Activated gamma-delta T cell treated with anti-CD3 and anti-CD28 coated beads, Interleukin-2, amount 50 U/mL, for 16 hours (primary cell): ENCODE results near the gene GABBR1.

Experiments used
- DNase-seq: peaks from one replicate; pipeline ENCODE4 v3.0.0-alpha.2; 2020; ENCODE audit warnings: low read depth

The GABBR1 gene

DNA sequence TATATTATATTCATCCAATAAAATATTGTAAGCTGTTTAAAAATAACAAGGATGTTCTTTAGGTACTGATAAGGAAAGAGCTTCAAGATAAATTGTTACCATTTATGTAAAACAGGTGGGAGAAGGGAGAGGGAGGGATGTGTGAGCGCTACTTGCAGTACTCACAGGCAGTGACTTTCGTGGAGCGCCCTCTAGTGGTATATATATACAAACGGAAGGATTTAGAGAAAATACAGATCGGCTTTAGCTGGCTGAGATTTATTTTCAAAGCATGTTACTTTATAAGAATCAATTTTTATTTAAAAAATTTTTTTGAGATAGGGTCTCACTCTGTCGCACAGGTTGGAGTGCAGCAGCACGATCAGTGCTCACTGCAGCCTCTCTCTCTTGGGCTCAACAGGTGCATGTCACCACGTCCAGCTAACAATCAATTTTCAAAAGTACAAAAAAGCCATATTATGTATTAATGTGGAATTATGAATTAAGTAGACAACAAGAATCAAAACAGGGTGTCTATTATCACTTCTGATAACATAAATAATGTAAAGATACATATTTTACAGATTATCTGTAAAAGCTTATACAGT, 20.6 kb upstream of the GABBR1 start:
- peak; percentile 30 for DNase-seq

DNA sequence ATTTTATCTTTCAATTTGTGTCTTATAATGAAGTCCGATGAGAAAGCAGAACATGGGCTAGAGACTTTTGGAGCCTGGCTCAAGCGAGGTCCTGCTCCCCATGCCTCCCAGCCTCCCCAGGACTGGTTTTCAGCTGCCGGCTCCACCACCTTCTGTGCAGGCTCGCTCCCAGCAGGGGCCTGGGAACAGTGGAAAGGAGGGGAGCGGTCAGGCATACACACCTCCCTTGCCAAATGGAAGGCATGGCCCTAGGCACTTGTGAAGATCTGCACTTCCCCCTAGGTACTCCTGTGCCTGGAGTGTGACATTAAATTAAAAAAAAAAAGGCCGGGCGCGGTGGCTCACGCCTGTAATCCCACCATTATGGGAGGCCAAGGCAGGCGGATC, 19.2 kb upstream of the GABBR1 start:
- DNase-seq, result no peak

DNA sequence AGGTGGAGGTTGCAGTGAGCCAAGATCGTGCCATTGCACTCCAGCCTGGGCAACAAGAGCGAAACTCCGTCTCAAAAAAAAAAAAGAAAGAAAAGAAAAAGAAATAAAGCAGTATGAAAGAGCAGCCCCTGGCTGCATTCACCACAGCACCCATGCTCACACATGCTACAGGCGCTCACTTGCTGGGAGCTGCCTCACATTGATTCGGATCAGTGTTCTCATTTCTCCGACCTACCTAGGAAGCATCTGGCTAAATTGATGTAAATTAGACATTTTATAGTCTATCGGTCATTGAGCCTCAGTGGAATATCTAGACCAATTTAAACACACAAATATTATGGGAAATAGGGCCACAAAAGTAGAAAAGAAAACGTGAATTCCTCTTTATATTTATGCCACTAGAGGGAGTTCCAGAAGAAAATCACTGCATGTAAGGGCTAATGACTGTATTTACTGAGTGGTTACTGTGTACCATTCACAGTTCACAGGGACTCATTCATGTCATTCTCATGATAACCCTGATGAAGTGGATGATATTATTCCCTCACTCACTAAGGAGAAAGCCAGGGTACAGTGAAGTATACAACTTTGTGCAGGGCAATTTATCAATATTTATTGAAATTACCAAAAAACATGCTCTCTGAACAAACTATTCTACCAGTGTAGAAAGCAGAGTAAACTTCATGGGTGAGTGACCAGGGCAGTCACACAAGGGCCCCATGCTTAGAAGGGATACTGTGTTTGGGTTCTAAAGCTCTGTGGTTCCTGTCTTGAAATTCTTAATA, 18.6 kb upstream of the GABBR1 start:
- DNase-seq, result no peak

DNA sequence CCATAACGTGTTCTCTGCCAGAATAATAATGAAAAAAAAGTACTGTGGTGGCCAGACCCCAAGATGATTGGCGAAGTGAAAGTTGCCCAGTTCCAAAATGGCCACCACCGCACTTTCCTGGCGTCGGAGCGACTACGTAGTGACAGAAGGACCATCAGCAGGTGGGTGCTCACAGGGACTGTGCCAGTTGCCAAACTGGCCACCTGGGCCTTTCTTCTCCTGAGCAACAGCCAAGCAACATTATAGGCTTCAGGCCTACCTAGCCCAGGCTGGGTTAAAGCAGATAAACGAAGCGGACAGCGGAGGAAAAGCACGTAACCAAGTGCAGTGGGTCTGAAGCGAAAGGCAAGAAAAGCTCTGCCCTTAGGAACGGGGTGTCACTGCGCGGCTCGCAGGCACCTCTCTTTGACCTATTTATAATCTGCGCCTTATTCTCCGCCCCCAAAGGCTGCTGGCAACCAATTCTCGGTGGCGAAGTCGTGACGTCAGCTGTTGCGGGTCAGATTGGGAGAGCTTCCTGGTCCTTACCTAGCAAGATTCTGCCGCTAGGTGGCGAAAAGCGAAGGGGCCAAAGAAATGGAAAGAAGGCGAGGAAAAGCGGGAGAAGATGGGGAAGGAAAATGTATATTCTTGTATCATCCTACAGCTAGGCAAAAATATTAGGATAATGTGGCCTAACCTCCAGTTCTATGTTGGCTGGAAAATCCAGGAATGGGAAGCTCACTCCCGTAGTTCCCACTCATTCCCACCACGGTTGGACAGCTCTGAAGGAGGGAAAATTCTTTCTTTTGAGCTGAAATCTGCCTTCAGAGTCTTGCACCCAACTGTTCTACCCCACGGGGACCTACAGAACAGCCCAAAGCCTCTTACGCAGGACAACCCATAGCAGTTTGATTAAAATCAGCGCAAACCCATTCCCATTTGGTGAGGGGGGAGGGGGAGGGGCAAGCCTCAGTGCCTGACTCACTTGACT, 17.0 kb upstream of the GABBR1 start:
- DNase-seq, result peak; percentile 96

DNA sequence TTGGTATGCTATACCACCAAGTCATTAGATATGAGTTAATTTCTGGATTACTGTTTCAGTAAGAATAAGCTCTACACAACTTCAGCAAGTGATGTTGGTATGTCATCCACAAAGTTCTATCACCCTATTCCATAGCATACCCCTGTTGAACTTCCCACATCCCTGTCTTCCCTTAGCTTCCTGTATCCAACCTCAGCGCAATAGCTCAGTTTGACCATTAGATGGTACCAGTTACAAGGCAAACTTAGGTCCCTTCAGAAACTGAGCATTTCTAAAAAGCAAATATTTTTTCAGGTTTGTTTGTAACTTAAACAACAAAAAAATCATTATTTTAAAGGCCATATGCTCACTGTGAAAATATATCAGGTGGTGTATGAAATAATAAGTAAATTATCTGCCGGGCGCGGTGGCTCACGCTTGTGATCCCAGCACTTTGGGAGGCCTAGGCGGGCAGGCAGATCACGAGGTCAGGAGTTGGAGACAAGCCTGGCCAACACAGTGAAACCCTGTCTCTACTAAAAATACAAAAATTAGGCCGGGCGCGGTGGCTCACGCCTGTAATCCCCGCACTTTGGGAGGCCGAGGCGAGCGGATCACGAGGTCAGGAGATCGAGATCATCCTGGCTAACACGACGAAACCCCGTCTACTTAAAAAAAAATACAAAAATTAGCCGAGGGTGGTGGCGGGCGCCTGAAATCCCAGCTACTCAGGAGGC, 15.1 kb upstream of the GABBR1 start:
- DNase-seq, result no peak

DNA sequence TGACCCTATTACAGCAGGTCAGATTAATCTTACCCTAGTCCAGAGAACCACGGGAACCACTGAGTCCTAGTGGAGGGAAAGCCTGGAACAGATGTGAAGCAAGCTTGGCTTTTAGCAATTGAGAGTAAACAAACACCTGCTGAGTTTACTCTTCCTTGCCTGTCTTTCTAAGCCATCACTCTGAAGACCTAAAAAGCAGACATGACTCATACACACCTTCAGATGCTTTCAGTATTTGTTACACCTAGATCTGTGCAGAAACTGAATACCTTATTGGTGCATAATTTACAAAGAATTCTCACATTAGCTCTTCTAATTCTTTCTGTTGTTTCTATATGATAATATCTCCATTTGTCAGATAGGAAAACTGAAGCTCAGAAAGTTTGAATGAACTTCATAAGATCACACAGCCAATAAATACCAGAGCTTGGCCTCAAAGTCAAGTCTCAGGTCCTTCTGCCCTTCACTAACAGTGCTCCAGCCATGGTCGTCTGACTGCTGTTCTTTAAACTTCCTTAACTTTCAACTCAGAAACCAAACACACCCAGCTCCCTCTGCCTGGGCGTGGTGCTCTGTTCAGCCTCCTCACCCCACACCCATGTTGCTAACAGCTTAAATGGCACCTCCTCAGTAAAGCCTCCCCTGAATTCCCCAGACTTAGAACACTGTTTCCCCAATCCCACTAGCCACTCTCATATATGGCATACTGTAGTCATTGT, 8.6 kb upstream of the GABBR1 start:
- no peak for DNase-seq

DNA sequence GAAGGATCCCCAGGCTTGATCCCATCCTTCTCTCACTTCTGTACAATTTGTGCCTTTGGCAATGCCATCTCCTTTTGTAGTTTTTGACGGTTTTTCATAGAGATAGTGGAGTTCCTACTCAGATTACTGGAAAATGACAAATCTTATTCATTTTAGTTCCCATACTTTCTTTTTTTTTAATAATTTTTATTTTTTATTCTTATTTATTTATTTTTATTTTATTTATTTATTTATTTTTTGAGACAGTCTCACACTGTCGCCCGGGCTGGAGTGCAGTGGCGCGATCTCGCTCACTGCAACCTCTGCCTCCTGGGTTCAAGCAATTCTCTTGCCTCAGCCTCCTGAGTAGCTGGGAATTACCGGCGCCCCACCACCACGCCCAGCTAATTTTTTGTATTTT, 4.3 kb upstream of the GABBR1 start:
- DNase-seq, result no peak

DNA sequence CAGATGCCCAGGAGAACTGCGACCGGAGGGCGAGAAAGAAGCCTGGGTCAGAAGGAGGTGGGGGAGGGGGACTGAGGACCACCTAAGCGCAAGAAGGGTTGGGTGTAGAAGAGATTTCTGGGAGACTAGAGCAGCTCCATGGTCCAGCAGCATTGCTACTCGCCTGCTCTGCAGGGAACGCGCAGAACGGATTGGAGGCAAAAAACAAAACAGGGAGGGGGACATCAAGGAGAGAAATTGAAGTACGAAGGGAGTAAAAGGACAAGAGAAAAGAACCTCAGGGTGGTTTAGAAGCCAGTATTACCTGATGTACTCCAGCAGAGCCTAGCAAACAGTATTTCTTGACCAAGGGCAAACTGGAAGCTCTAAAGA, 537 bp upstream of the GABBR1 start:
- DNase-seq, result no peak

DNA sequence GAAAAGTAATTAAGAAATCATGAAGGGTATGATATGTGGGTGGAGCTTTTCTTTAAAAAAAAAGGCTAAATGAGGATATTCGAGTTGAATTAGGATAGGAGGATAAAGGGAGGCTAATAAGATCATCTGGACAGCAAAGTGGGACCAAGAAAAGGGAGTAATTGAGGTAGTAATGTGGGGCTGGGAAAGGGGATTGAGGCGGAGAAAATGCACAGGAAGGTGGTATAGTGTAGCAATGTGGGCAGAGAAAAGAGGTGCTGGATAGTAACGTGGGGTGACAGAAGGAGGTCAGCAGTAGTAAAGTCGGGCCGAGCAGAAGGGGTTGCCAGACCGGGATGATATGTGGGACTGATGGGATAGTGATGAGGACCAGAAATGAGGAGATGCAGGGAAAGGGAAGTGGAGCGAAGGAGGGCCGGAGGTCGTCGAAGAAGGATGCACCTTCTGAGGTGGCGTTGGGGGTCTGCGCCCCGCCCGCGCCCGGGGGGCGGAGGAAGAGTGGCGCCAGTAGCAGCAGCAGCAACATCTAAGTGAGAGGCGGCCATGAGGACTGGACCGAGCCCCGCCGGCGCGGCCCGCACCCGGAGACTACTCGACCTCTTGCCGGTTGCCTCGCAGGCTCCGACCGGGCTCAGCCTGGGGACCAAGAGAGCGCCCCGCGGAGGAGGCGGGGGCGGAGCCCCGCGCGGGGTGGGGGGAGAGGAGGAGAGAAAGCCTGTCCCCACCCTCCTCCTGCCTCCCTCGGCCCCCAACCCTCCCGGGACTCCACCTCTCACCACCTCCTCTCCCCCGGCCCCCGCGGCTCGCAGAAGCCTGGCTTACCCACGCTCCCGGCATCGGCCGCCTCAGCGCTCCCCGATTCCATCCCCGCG, 887 bp downstream of the GABBR1 start:
- peak; percentile 27 for DNase-seq

DNA sequence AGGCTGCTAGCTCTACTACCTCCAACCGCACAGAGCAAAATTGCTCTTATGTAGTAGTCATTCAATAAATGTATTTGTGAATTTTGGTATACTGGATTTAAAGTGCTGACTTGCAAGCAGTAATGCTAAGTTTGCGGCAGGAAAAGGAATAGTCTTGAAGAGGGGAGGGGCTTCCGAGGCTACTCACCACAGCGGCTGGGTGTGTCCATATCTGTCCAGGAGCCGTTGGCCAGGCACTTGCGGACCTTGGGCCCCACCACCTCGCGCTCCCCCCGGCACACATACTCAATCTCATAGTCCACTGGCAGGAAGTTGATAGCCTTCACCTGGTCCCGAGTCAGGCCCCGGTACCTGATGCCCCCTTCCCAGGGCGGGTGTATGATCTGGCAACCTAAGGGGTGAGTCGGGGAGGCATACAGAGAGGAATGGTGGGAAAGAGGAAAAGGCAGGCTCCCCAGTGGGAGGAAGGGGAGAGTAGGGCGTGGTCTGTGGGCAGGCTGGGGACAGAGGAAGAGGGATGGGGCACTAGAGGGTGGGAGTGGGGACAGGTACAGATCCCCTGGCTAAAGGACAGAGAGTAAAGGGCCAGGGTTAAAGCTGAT, 1.7 kb downstream of the GABBR1 start:
- no peak for DNase-seq

DNA sequence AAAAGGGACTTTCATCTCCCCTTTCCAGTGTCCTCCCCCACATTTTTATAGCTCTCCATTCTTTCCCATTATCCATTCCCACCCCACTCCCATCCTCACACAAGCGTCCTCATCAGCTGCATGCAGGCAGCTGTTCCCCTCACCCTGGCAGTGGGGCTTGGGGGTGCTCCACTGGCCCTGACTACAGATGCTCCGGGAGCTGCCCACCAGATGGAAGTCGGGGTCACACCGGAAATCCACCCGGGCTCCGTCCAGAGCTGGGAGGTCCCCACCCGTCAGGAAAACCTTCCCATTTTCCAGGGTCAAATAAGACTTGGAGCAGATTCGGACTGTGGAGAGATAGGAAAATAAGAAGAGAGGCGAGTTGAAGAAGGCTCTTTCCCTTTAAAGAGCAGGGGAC, 2.7 kb downstream of the GABBR1 start:
- no peak for DNase-seq

DNA sequence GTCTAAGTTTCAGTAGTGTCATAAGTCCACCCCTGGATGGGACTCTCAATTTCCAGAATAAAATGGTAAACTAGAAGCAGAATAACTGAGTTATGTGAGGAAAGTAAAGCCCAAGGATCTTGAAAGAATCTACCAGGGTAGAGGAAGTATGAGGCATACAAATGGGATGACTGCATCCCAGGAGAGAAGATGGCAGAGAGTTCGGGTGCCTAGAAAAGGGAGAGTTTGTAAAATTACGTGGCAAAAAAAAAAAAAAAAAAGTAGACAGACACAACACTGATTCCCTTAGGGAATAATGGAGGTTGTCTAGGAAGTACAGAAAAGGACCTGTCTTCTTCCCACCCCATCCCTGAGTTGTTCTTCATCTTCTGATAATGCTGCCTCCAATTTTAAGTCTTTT, 3.4 kb downstream of the GABBR1 start:
- DNase-seq, result no peak

DNA sequence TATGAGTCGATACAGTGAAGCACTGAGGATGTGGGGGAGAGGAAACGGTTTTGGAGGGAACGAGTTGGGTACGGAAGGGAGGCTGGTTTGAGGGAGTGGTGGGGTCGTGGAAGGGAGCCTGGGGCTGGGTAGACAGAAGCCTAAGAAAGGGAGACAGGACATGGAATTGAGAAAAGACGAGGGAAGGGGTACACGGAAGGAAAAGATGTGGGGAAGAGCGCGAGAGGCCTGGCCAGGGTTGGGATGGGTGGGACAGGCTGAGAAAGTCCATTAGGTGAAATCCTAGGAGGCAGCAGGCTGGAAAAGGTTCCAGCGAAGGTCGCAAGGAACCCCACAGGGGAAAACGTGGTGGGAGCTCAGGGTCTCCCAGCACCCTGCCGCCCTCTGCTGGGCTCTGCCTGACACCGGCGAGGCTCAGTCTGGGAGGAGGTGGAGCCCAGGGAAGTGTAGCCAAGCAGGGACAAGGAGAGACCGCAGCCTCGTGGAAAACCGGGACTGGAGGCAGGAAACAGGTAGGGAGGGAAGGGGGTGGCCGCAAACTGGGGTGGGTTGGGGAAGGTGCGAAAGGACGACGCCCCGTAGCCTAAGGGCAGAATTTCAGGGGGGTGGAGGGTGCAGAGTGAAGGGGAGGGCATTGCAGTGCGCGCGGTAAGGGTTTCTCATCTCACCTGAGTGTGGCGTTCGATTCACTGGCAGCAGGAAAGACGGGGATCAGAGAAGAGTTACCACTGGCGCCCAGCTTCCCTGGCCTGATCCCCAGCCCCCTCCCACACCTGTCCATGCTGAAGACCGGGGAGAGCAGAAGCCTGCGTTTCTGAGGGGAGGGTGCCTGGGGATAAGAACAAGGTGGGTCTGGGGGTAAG, 4.3 kb downstream of the GABBR1 start:
- DNase-seq, result peak; percentile 18

DNA sequence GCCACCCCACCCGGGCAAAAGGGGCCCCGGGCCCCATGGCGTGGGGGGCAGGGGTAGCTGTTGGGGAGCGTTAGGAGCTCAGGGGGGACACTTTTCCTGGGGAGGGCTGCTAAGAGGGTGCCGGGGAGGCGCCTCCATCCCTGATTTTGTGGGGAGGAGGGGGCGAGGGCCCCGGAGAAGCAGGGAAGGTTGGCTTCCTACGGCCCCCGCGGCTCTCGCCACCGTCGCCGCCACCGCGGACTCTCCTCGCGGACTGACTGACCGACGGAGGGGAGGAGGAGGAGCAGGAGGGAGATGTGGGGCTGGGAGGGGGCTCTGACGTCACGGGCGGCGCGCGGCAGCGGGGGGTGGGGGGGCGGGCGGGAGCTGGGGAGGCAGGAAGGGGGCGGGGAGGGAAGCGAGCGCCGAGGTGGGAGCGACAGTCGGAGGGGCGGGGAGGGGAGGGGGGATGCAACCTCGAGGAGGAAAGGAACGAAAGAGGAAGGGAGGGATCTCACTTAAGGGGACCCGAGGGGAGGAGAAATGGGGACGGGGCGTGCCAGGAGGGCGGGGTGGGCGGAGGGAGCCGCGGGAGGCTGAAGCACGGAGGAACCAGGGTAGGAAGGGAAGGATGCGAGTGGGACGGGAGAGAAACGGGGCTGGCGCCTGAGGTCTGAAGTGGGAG, 5.1 kb downstream of the GABBR1 start:
- peak; percentile 20 for DNase-seq

DNA sequence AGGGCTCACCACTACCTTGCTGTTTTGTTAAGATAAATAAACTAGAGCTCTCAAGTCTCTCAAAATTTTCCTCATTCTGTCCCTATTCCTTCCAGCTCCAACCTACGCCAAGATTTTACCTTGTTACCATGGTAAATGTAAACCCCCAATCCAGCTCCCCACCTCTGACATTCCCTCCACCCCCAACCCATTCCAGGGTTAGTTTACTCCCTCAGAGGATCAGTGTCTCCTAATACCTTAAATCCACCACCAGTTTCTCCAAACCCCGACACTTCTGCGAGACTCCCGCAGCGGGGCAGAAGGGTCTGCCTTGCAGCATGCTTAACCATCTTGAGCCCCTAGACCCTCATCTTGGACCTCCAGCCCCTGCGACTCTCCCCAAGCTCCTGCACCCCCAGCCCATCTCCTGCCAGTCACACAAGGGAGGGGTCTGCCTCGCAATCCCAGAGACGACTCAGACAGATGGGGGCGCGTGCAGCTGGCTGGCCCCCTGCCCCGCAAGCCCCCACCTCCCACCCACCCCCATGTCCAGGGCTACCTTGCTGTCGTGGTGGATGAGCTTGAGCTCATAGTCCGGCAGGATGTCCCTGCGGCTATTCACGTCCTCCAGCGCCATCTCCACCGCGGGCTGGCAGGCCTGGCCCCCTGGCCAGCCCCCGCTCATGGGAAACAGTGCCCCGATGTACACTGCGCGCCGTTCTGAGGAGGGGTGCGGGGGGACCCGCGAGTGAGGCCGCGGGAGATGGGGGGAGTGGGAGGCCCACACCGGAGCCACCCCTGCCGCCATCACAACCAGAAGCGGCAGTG, 5.8 kb downstream of the GABBR1 start:
- no peak for DNase-seq

DNA sequence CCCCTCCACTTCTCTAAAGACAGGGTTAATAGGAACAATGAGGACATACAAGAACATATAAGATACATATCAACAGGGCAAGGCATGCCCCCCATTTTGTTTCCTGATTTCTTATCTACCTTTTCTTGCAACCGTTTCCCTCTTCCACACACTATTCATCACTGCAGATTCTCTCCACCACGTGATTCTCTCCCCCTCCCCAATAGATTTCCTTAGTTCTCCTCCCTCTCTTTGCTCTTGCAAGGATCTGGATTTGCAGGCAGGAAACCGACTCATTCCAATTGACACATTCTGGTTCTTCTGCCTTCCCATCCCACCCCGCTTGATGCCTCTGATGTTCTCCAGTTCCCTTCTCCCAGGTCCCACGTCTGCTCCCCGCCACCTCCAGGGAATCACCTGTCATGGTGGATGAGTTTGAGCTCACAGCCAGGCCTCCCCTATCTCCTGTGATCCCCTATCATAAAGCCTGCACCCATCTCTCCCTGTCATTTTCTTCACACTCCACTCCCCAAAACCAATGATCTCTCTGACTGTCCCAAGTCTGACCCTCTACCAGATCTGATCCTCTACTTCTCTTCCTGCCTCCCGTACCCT, 7.5 kb downstream of the GABBR1 start:
- no peak for DNase-seq

DNA sequence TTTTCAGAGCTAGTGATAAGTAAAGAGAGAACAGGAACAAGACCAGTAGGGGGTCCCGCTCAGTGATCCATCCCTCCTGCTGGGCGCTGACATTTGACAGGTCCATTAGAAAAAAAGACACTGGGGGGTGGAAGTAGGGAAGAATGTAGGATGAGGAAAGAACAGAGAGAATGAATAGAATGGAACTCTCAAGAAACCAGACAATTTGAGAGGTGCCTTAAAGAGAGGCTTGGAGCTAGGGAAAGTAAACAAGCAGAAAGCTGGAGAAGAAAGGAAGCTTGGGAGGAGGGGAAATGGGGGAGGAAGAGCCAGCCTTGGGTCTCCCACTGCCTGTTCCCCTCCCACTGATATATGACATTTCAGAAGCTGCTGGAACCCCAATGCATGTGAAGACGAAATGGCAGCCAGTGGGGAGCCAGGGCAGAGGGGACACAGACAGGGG, 8.4 kb downstream of the GABBR1 start:
- no peak for DNase-seq
